GM23248 (cell line): ENCODE data around the gene ORMDL1. TPM values are rescaled to one million over a fixed set of nuclear protein-coding genes. Genes with fewer than 3 reads are reported as not detected.

ENCODE experiments used
- DNase-seq: peaks from one replicate; pipeline ENCODE4 v3.0.0-alpha.2; 2015
- H2AFZ ChIP-seq: fragments of 200-600 bp; sonication (generic); 2 replicates; pipeline ENCODE4 v1.6.1; 2016; ENCODE audit warnings: antibody characterized with exemption
- H3F3A ChIP-seq: fragments of 200-600 bp; sonication (generic); 2 replicates; pipeline ENCODE4 v1.6.1; 2016; ENCODE audit warnings: mild to moderate bottlenecking, antibody characterized with exemption, mixed run types; ENCODE audit not compliant: insufficient read depth
- H3K27ac ChIP-seq: fragments of 200-600 bp; sonication (generic); 2 replicates; pipeline ENCODE4 v1.5.1; 2016; ENCODE audit warnings: mild to moderate bottlenecking
- H3K27me3 ChIP-seq: fragments of 200-600 bp; sonication (generic); replicated peaks from 2 replicates; pipeline ENCODE4 v1.6.1; 2016; ENCODE audit warnings: mild to moderate bottlenecking; ENCODE audit not compliant: insufficient read depth
- H3K36me3 ChIP-seq: fragments of 200-600 bp; sonication (generic); 2 replicates; pipeline ENCODE4 v1.6.1; 2016; ENCODE audit warnings: low read depth, mild to moderate bottlenecking
- H3K4me1 ChIP-seq: fragments of 200-600 bp; sonication (generic); 2 replicates; pipeline ENCODE4 v1.6.1; 2016; ENCODE audit warnings: mild to moderate bottlenecking; ENCODE audit not compliant: insufficient read depth
- H3K4me2 ChIP-seq: fragments of 200-600 bp; sonication (generic); one replicate; pipeline ENCODE4 v1.6.1; 2016; ENCODE audit warnings: mild to moderate bottlenecking; ENCODE audit not compliant: unreplicated experiment
- H3K4me3 ChIP-seq: fragments of 200-600 bp; sonication (generic); 2 replicates; pipeline ENCODE4 v1.5.1; 2016; ENCODE audit warnings: mild to moderate bottlenecking
- H3K79me2 ChIP-seq: fragments of 200-600 bp; sonication (generic); 2 replicates; pipeline ENCODE4 v1.6.1; 2016; ENCODE audit warnings: mild to moderate bottlenecking; ENCODE audit not compliant: insufficient read depth
- H3K9ac ChIP-seq: fragments of 200-600 bp; sonication (generic); 2 replicates; pipeline ENCODE4 v1.6.1; 2016; ENCODE audit warnings: mild to moderate bottlenecking
- H3K9me2 ChIP-seq: fragments of 200-600 bp; sonication (generic); 2 replicates; pipeline ENCODE4 v1.6.1; 2016; ENCODE audit warnings: mixed run types, mild to moderate bottlenecking, moderate library complexity; ENCODE audit not compliant: insufficient read depth
- H3K9me3 ChIP-seq: fragments of 200-600 bp; sonication (generic); one replicate; pipeline ENCODE4 v1.6.1; 2017; ENCODE audit warnings: low read depth
- H4K20me1 ChIP-seq: fragments of 200-600 bp; sonication (generic); 2 replicates; pipeline ENCODE4 v1.6.0; 2016; ENCODE audit not compliant: insufficient read depth
- EZH2 ChIP-seq: fragments of 200-600 bp; sonication (generic); IDR thresholded peaks from 2 replicates; pipeline ENCODE4 v1.6.1; 2018; ENCODE audit warnings: antibody characterized with exemption, mild to moderate bottlenecking; ENCODE audit not compliant: insufficient read depth, poor library complexity, severe bottlenecking
- EZH2phosphoT487 ChIP-seq: fragments of 200-600 bp; sonication (generic); IDR thresholded peaks from 2 replicates; pipeline ENCODE4 v1.6.1; 2018; ENCODE audit warnings: antibody characterized with exemption, moderate library complexity, mild to moderate bottlenecking, low read depth; ENCODE audit not compliant: insufficient read depth
- WGBS, 2 experiments: methylation state at CpG; one replicate each; pipeline ENCODE4 v1.1.6; 2015 to 2017; ENCODE audit warnings: low lambda C conversion rate in 2 of 2, low coverage in 1 of 2; ENCODE audit errors: missing lambda C conversion rate in 2 of 2; 5-methylcytosine and 5-hydroxymethylcytosine counted together
- in situ Hi-C: fragments of 300-500 bp; cut with MboI; formaldehyde crosslinking; loops from 2 replicates; pipeline ENCODE4 v1.15.0; 2020
- polyA plus RNA-seq: library from polyadenylated mRNA; unstranded; fragments of >200 nt; fragmentation: Nextera tagmentation; extraction: Ambion mirVana; gene quantifications from 2 replicates; pipeline ENCODE4 v1.2.1, GENCODE V29; 2016
- total RNA-seq: library from RNA; depleted of rRNA; stranded (reverse); fragments of >200 nt; shearing (Covaris generic); gene quantifications from 2 replicates; pipeline ENCODE4 v1.2.3, GENCODE V29; 2014

Gene ORMDL1
- total and polyA plus RNA-seq, 2 experiments from 2014 or later: 71.3 to 150 TPM

GRCh38 chr2:189798312-189799029, 14.3 kb upstream of the ORMDL1 start:
- peaks cover 19% of the 10 kb centered on the region for H3K4me1 ChIP-seq
- H3K36me3 ChIP-seq: peaks cover 9% of the 10 kb centered on the region
- WGBS, 2 experiments: 69% methylated on average over 4 of the region's 4 CpGs
- H3K79me2 ChIP-seq: peaks cover 11% of the 10 kb centered on the region; the same call in 1 of the 2 replicates
- H3K4me3 ChIP-seq: no peak overlapping the region
- no peaks in the 10 kb centered on the region for H3K27me3 ChIP-seq
- no peak overlapping the region for H2AFZ ChIP-seq
- no peak overlapping the region for H3K9ac ChIP-seq
- H3F3A ChIP-seq: peaks cover 20% of the 10 kb centered on the region
- no peaks in the 10 kb centered on the region for H3K9me3 ChIP-seq
- peak; percentile 69 for DNase-seq
- no peak for TF ChIP-seq EZH2phosphoT487
- TF ChIP-seq EZH2: no peak
- H3K9me2 ChIP-seq: no peaks in the 10 kb centered on the region
- in situ Hi-C loops: loop anchor here (5.0 kb wide), 1 partner anchor 269 kb away; no protein-coding TSS in a partner anchor
- H4K20me1 ChIP-seq: no peaks in the 10 kb centered on the region
- H3K4me2 ChIP-seq: no peak overlapping the region
- H3K27ac ChIP-seq: peak overlapping the region; percentile 13; the same call in 1 of the 2 replicates

- H3K9me3 ChIP-seq: no peaks in the 10 kb centered on the region
- no peak overlapping the region for H3K9ac ChIP-seq
- no peak overlapping the region for H3K4me3 ChIP-seq
- no peak overlapping the region for H3K27ac ChIP-seq
- H3K27me3 ChIP-seq: no peaks in the 10 kb centered on the region
- no peaks in the 10 kb centered on the region for H3K9me2 ChIP-seq
- H3K4me1 ChIP-seq: peaks cover 19% of the 10 kb centered on the region
- no peak overlapping the region for H2AFZ ChIP-seq
- no peak for TF ChIP-seq EZH2
- TF ChIP-seq EZH2phosphoT487: no peak
- H3K79me2 ChIP-seq: peaks cover 9% of the 10 kb centered on the region; the same call in 1 of the 2 replicates
- H3K36me3 ChIP-seq: peaks cover 14% of the 10 kb centered on the region
- H3K4me2 ChIP-seq: no peak overlapping the region
- no peak for DNase-seq
- peaks cover 20% of the 10 kb centered on the region for H3F3A ChIP-seq
- in situ Hi-C loops: loop anchor here (5.0 kb wide), 1 partner anchor 269 kb away; no protein-coding TSS in a partner anchor
- WGBS, 2 experiments: 90 to 91% methylated on average over 6 of the region's 6 CpGs
- no peaks in the 10 kb centered on the region for H4K20me1 ChIP-seq
Observed at GRCh38 chr2:189797902-189798301, 13.8 kb upstream of the ORMDL1 start.

- H4K20me1 ChIP-seq: no peaks in the 10 kb centered on the region
- H3K9me3 ChIP-seq: no peaks in the 10 kb centered on the region
- H3K9ac ChIP-seq: no peak overlapping the region
- no peak overlapping the region for H2AFZ ChIP-seq
- peaks cover 9% of the 10 kb centered on the region for H3K4me1 ChIP-seq
- no peak overlapping the region for H3K4me2 ChIP-seq
- no peaks in the 10 kb centered on the region for H3K27me3 ChIP-seq
- in situ Hi-C loops: no loop called here
- TF ChIP-seq EZH2phosphoT487: no peak
- DNase-seq: no peak
- H3K4me3 ChIP-seq: no peak overlapping the region
- H3K27ac ChIP-seq: no peak overlapping the region
- WGBS, 2 experiments: 92 to 98% methylated on average over 1 of the region's 1 CpG
- peaks cover 14% of the 10 kb centered on the region; the same call in 1 of the 2 replicates for H3F3A ChIP-seq
- peaks cover 17% of the 10 kb centered on the region for H3K36me3 ChIP-seq
- H3K9me2 ChIP-seq: no peaks in the 10 kb centered on the region
- H3K79me2 ChIP-seq: peaks cover 24% of the 10 kb centered on the region
Observed at GRCh38 chr2:189794310-189794709, 10.2 kb upstream of the ORMDL1 start.

- Histone ChIP-seq H3K9me2 (no peaks in the 10 kb centered on the region), H4K20me1 (no peaks in the 10 kb centered on the region), H2AFZ (no peak overlapping the region), H3K9ac (no peak overlapping the region), H3K9me3 (no peaks in the 10 kb centered on the region), H3K4me3 (no peak overlapping the region), H3K4me1 (no peaks in the 10 kb centered on the region), H3F3A (no peaks in the 10 kb centered on the region), H3K36me3 (peaks cover 17% of the 10 kb centered on the region), H3K4me2 (no peak overlapping the region), H3K27me3 (no peaks in the 10 kb centered on the region), H3K27ac (no peak overlapping the region), H3K79me2 (peaks cover 53% of the 10 kb centered on the region)
- TF ChIP-seq EZH2phosphoT487 (no peak), EZH2 (no peak)
- in situ Hi-C loops: no loop called here
- DNase-seq: no peak
- WGBS, 2 experiments: 94 to 96% methylated on average over 12 of the region's 12 CpGs
Observed at GRCh38 chr2:189791338-189792042, 7.4 kb upstream of the ORMDL1 start.
